NCI-H146 (cell line): ENCODE data around the gene CNTNAP2.

Experiments
- DNase-seq: peaks from one replicate; lab custom pipeline; 2025; lab: John Stamatoyannopoulos, UW

Gene CNTNAP2

GRCh38 chr7:148149730-148150129 lies 2033.1 kb downstream of the CNTNAP2 start:
- DNase-seq = no peak

DNA sequence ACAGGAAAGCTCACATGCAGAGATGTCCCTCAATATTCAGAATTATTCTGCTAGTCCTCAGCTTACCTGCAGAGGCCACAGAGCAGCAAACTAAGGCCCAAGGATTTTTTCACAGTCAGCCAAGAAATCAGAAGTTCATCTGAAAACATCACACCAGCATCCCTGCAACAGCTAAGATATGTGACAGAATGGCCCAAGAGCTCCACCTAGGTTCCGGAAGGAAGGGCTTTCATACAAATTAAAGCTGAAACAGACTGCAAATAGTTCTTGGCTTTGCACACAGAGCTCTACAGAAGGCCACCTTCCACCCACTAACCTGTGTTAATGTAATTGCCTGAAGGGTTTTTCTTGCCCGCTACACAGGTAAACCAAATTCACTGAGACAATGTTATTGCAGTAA lies 2035.2 kb downstream of the CNTNAP2 start:
- no peak for DNase-seq

GRCh38 chr7:148153616-148154284 lies 2037.1 kb downstream of the CNTNAP2 start:
- peak; percentile 69 for DNase-seq

- no peak for DNase-seq
Observed at GRCh38 chr7:148155000-148155399, 2038.4 kb downstream of the CNTNAP2 start.

GRCh38 chr7:148155826-148156225 lies 2039.2 kb downstream of the CNTNAP2 start:
- DNase-seq = no peak

GRCh38 chr7:148156233-148156632 lies 2039.6 kb downstream of the CNTNAP2 start:
- DNase-seq = no peak

GRCh38 chr7:148159331-148159730 lies 2042.7 kb downstream of the CNTNAP2 start:
- DNase-seq = no peak

GRCh38 chr7:148161776-148162175 lies 2045.2 kb downstream of the CNTNAP2 start:
- DNase-seq = no peak

DNA sequence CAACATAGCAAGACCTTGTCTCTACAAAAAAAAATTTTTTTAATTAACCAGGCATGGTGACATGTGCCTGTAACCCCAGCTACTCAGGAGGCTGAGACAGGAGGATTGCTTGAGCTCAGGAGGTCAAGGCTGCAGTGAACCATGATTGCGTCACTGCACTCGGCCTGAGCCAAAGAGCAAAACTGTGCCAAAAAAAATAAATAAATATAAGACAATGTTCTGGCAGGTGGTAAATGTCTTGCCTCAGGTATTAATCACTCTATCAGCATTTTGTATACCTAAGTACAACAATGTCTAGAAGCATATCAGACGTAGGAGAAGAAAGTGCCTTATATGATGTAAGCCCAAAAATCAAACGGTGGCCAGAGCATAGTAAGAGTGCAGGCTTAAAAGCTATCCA lies 2046.2 kb downstream of the CNTNAP2 start:
- no peak for DNase-seq

DNA sequence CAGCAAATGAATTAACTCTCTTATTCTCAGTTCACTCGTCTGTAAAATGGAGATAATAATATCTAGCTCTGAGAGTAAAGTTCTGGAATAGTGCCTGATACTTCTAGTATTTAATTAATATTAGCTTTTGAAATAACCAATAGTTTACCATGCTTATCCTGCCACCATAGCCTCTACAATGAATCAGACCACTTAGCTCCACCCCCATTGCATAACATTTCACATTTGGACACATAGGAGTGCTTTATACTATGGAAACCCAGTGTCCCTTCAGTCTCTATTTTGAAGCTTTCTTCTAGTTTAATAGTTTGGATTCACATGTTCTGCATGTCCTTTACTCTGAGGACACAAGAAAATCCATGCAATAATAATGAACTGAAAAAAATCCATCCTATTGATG lies 2046.6 kb downstream of the CNTNAP2 start:
- DNase-seq = no peak

DNA sequence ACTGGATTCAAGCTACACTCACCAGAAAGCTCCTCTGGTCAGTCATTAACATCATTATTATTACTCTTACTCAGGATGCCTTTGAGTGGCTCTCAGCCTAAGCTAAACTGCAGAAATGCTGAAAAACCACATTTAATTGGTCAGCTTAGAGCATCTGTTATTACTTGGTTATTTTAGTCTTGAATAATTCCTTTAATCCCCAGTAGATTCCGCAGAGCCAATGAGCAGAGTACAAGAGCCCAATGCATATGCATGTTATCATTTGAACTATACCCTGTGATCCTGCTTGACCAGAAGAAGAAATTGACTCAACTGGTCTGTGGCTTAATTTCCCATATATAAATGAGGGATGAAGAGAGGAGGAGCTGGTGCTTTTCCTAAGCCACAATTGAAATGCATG lies 2056.3 kb downstream of the CNTNAP2 start:
- DNase-seq = no peak

- no peak for DNase-seq
Observed at GRCh38 chr7:148173369-148173768, 2056.8 kb downstream of the CNTNAP2 start.

GRCh38 chr7:148174376-148174775 lies 2057.8 kb downstream of the CNTNAP2 start:
- no peak for DNase-seq

DNA sequence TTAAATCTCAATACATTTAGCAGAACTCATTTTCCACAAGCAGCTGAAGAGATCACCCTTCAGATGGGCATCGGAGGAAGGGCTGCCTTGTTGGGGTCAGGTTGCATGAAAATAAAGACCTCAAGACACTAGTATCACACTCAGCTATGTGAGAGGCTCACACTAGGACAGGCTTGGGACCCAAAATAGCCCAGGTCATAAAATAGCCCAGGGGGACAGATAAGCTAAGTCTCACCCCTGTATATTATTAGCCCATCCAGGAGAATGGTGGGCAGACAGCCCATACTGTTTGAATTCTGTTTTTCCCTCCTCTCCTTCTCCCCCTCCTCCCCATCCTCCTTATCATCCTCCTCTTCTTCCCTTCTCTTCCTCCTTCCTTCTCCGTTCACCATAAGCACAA lies 2058.9 kb downstream of the CNTNAP2 start:
- DNase-seq = no peak

GRCh38 chr7:148177972-148178371 lies 2061.4 kb downstream of the CNTNAP2 start:
- no peak for DNase-seq

DNA sequence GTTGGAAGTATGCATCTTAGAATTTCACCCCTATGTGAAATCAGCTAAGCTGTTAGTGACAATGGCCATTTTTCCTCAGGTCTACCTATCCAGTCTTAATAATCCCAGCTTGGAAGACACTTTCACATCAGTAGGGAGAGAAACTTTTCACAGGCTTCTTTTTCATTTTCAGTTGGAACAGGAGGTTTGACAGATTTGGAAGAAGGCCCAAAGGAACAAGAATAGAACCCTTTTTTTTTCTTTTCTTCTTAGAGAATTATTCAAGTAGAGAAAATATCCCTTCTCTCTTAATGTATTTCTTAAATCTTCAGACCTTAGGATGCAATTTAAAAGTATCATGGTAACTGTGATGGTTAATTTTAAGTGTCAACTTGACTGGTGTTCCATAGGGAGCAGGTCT lies 2063.5 kb downstream of the CNTNAP2 start:
- DNase-seq = no peak

GRCh38 chr7:148182264-148182663 lies 2065.7 kb downstream of the CNTNAP2 start:
- no peak for DNase-seq

DNA sequence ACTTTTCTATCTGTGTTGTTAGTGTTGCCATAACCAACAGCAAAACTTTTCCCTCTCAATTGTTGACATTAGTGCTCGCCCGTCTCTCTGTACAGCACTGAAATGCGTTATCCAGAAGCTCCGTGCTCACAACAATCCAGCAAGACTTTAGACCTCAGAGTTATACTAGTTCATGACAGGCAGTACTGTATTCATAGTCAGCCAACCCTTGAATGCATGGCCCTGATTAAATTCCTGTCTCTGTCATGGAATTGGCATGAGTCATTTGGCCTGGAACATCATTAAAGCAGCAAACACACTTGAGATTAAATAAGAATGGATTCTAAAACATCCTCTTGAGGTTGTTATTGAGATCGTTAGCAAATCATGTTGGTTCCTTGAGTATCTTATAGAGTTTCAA lies 2068.4 kb downstream of the CNTNAP2 start:
- DNase-seq = no peak

- no peak for DNase-seq
Observed at GRCh38 chr7:148187471-148187870, 2070.9 kb downstream of the CNTNAP2 start.

DNA sequence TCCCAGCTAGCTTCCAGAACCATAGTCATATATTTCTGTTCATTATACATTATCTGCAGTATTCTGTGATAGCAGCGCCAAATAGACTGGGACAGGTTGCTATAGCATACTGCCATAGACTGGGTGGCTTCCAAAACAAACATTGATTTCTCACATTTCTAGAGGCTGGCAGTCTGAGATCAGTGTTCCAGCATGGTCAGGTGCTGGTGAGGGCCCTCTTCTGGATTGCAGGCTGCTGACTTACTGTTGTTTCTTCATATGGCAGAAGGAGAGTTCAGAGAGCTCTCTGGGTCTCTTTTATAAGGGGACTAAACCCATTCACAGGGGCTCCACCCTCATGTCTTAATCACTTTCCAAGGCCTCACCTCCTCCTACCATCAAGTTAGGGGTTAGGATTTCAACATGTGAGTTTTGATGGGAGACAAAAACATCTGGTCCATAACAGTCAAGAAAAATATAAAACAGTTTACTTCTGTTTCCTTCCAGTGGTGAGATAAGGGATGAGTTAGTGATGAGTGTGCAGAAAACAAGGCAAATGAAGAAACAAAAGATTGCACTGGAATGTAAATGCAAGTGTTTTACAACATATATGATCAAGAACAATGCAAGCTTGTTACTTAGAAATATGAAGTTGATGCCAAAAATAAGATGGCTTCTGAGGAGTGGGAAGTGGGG lies 2074.9 kb downstream of the CNTNAP2 start:
- DNase-seq = no peak

- DNase-seq = no peak
Observed at GRCh38 chr7:148192491-148192890, 2075.9 kb downstream of the CNTNAP2 start.

DNA sequence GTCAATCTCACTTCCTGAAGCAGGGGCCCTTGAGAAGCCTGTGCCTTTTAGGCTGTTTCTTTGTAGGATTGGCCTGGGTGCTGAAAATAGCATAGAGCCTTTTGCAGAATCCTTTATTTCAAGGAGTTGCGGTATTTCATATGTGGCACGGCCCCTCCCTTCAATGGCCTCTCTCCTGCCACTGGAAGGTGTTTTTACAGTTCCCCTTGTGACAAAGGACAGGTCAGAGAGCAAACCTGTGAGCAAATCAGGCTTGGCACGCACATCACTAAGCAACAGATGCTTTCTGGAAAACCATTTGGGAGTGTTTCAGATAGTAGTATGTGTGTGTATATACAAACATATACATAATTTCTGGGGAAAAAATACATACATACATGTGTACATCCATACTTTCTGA lies 2085.4 kb downstream of the CNTNAP2 start:
- DNase-seq = peak; percentile 22

DNA sequence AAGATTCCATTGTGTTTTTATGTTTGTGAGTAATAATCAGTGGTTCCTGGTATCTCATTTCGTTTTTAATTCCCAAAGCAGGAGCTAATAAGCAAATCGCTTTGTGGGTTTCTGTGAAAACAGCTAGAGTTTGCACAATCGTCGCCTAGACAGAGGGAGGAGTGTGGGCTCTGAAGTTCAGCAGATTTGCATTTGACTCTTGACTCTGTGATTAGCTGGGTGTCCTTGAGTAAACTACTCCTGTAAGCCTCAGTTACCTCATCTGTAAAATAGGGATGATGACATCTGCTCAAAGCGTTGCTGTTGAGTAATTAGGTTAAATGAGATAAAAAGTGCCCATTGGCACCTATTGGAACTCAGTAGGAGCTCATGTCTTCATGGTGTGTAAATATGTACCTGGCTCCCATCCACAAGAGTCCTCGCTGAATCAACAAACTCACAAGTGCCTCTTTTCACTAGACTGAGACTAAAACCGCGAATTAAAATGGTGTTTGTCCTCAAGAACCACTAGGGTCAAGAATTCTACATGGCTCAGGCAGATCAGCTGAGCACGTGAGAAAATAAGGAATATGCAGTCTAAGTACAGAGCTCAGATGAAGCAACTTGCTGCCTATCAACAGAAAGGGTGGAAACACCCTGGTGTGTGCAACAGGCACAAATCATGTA lies 2088.2 kb downstream of the CNTNAP2 start:
- peak; percentile 76 for DNase-seq
